Astrocyte (in vitro differentiated cells and primary cell): ENCODE measurements around the gene CFAP45. TPM values are rescaled to one million over a fixed set of nuclear protein-coding genes. Genes with fewer than 3 reads are reported as not detected.

Experiments
- DNase-seq: peaks from one replicate; pipeline ENCODE4 v3.0.0-alpha.2; 2010; ENCODE audit warnings: low read depth
- FAIRE-seq: peaks from 2 replicates; lab custom pipeline; 2011; peaks lifted over from hg19 to GRCh38; lab: Jason Lieb, UNC
- H2AFZ ChIP-seq: 2 replicates; pipeline ENCODE4 v1.6.0; 2012; ENCODE audit warnings: low read depth, low read length, inconsistent platforms
- H3K27ac ChIP-seq: 2 replicates; pipeline ENCODE4 v1.5.1; 2011; ENCODE audit warnings: low read depth, low read length, inconsistent platforms
- H3K27me3 ChIP-seq: 2 replicates; pipeline ENCODE4 v1.6.0; 2011; ENCODE audit warnings: low read length, inconsistent platforms; ENCODE audit not compliant: insufficient read depth
- H3K36me3 ChIP-seq: 2 replicates; pipeline ENCODE4 v1.5.1; 2011; ENCODE audit warnings: low read length, inconsistent platforms; ENCODE audit not compliant: insufficient read depth
- H3K4me1 ChIP-seq: 2 replicates; pipeline ENCODE4 v1.5.1; 2011; ENCODE audit warnings: low read length, inconsistent platforms; ENCODE audit not compliant: insufficient read depth
- H3K4me2 ChIP-seq: 2 replicates; pipeline ENCODE4 v1.6.0; 2012; ENCODE audit warnings: low read length, inconsistent platforms
- H3K4me3 ChIP-seq: 2 replicates; pipeline ENCODE4 v1.5.1; 2011; ENCODE audit warnings: low read depth, mild to moderate bottlenecking, low read length, inconsistent platforms; ENCODE audit not compliant: insufficient read depth
- H3K79me2 ChIP-seq: 2 replicates; pipeline ENCODE4 v1.6.0; 2012; ENCODE audit warnings: mild to moderate bottlenecking, low read length, inconsistent platforms; ENCODE audit not compliant: insufficient read depth
- H3K9ac ChIP-seq: 2 replicates; pipeline ENCODE4 v1.6.0; 2012; ENCODE audit warnings: mild to moderate bottlenecking, low read length, inconsistent platforms
- H3K9me3 ChIP-seq: 2 replicates; pipeline ENCODE4 v1.5.1; 2012; ENCODE audit warnings: low read depth, mild to moderate bottlenecking, low read length, inconsistent platforms; ENCODE audit not compliant: insufficient read depth
- H4K20me1 ChIP-seq: 2 replicates; pipeline ENCODE4 v1.6.0; 2012; ENCODE audit warnings: low read length, inconsistent platforms; ENCODE audit not compliant: insufficient read depth
- H3K27ac Mint-ChIP-seq: one replicate; pipeline ENCODE4 v1.8.0; 2021; ENCODE audit warnings: mild to moderate bottlenecking, mixed read lengths; ENCODE audit not compliant: unreplicated experiment
- H3K27me3 Mint-ChIP-seq: one replicate; pipeline ENCODE4 v1.8.0; 2021; ENCODE audit warnings: low read depth, mixed read lengths; ENCODE audit not compliant: unreplicated experiment
- H3K36me3 Mint-ChIP-seq: one replicate; pipeline ENCODE4 v1.8.0; 2021; ENCODE audit warnings: low read depth, mixed read lengths; ENCODE audit not compliant: unreplicated experiment
- H3K4me1 Mint-ChIP-seq: one replicate; pipeline ENCODE4 v1.8.0; 2021; ENCODE audit warnings: low read depth, mixed read lengths; ENCODE audit not compliant: unreplicated experiment
- H3K4me3 Mint-ChIP-seq: one replicate; pipeline ENCODE4 v1.8.0; 2021; ENCODE audit warnings: mild to moderate bottlenecking, moderate library complexity, mixed read lengths; ENCODE audit not compliant: unreplicated experiment
- H3K9me3 Mint-ChIP-seq: one replicate; pipeline ENCODE4 v1.8.0; 2021; ENCODE audit warnings: mild to moderate bottlenecking, mixed read lengths; ENCODE audit not compliant: unreplicated experiment
- EZH2 ChIP-seq: IDR thresholded peaks from 2 replicates; pipeline ENCODE4 v1.6.1; 2012; ENCODE audit warnings: mild to moderate bottlenecking, low read length, inconsistent platforms; ENCODE audit not compliant: insufficient read depth
- total RNA-seq: library from RNA; stranded (reverse); gene quantifications from 2 replicates; pipeline ENCODE4 v1.2.1, GENCODE V29; 2021
- TF ChIP-seq, protein P1 (sequence below): IDR thresholded peaks from 2 replicates; pipeline ENCODE4 v1.5.1; 2011; ENCODE audit warnings: low read depth, mild to moderate bottlenecking, inconsistent platforms, low read length, moderate library complexity; ENCODE audit not compliant: insufficient read depth

The CFAP45 gene
- total RNA-seq, 1 donor from 2014 or later = 3.2 TPM

DNA sequence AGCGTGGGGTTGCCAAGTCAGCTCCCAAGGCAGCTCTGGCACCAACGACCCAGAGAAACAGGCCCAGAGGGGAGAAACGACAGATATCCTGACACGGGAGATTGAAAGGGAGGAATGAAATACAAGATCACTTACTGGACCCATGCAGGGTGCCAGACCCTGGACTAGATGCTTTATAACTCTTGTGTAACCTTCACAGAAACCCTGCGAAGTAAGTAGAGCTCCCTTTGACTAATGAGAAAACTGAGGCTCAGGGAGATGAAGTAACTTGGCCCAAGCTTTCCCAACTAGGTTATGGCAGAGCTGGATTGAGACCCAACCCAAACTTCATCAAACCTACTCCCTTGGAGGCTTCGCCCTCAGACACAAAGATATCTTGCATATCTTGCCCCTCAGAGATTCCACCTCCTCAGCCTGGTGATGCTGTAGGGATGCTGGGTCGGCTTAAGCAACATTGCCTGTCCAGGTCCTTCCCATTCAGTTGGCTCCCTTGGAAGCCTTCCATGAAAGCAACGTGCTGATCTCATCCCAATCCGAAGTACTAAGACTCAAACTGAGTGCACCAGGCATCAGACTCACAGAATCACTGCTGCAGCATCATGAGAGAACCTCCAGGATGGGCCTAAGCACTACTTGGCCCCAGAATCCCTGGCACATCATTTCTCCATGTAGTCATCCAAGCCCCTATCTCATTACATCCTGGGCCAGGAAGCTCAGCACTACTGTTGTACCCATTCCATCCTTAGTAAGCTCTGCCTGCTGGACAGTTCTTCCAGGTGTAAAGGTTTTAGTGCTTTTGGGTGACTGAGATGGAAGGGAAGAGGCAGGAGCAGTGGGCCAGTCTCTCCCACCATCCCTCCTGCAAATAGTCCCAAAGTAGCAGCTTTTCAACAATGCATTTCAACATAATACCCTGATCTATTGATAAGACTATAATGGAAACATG is 46.5 kb upstream of the CFAP45 start:
- Mint-ChIP-seq H3K9me3 (no peaks in the 10 kb centered on the region), H3K27me3 (peaks cover 53% of the 10 kb centered on the region), H3K4me3 (peak overlapping the region; percentile 71), H3K4me1 (peaks cover 13% of the 10 kb centered on the region), H3K36me3 (no peaks in the 10 kb centered on the region), H3K27ac (no peak overlapping the region)
- FAIRE-seq (no peak), DNase-seq (no peak)
- Histone ChIP-seq H4K20me1 (no peaks in the 10 kb centered on the region), H3K9ac (no peak overlapping the region), H3K27ac (no peak overlapping the region), H3K4me2 (peak overlapping the region; percentile 99), H3K9me3 (no peaks in the 10 kb centered on the region), H3K4me3 (no peak overlapping the region), H2AFZ (peak overlapping the region; percentile 84), H3K4me1 (peaks cover 14% of the 10 kb centered on the region), H3K27me3 (peaks cover 12% of the 10 kb centered on the region), H3K36me3 (no peaks in the 10 kb centered on the region), H3K79me2 (no peaks in the 10 kb centered on the region)
- TF ChIP-seq, protein P1, sequence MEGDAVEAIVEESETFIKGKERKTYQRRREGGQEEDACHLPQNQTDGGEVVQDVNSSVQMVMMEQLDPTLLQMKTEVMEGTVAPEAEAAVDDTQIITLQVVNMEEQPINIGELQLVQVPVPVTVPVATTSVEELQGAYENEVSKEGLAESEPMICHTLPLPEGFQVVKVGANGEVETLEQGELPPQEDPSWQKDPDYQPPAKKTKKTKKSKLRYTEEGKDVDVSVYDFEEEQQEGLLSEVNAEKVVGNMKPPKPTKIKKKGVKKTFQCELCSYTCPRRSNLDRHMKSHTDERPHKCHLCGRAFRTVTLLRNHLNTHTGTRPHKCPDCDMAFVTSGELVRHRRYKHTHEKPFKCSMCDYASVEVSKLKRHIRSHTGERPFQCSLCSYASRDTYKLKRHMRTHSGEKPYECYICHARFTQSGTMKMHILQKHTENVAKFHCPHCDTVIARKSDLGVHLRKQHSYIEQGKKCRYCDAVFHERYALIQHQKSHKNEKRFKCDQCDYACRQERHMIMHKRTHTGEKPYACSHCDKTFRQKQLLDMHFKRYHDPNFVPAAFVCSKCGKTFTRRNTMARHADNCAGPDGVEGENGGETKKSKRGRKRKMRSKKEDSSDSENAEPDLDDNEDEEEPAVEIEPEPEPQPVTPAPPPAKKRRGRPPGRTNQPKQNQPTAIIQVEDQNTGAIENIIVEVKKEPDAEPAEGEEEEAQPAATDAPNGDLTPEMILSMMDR = no peak
- TF ChIP-seq EZH2 = no peak

DNA sequence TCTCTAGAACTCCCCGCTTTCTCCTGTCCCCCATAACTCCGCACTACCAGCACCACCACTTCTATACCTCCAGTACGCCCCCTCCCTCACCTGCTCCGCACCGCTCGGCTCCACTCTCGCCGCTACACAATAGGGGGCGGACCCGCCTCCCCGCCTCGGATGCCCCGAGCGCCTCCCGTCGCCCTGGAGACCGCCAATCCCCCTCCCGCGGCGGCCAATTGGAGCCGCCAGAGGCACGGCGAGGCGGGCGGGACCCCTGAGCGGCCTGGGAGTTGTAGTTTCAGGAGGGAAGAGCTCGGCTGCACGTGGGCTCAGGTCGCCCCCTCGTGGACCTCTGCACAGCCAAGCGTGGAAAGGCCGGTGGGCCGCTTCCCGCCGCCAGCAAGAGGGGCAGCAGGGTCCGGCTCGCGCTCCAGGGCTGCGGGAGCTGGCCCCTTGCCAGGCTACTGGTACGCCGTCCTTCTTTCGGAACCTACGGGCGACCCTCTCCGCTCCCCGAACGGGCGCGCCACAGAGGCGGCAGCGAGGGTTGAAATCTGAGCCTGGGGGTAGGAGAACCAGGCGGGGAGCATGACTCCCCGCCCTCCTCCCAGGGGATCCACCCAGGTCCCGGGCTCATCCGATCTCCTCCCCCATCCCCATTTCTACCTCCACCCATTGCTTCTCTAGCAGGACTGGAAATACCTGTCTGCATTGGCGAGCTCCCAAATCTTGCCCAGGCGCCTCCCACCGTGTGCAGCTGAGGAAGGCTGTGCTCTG is 45.7 kb upstream of the CFAP45 start, which contains the start of gene IGSF9:
IGSF9 (minus strand) TSS at position 131 of the 759 bp plus-strand sequence. CDS start 2,159 bp downstream, outside the sequence.
- Histone ChIP-seq H3K79me2 (no peaks in the 10 kb centered on the region), H3K27me3 (peaks cover 9% of the 10 kb centered on the region), H3K9me3 (no peaks in the 10 kb centered on the region), H3K36me3 (no peaks in the 10 kb centered on the region), H3K4me2 (peak within 1 kb of the TSS; percentile 99), H3K9ac (peak within 1 kb of the TSS; percentile 57), H3K27ac (no peak within 1 kb of the TSS), H3K4me3 (peak within 1 kb of the TSS; percentile 62), H4K20me1 (no peaks in the 10 kb centered on the region), H3K4me1 (peaks cover 14% of the 10 kb centered on the region), H2AFZ (peak within 1 kb of the TSS; percentile 84)
- DNase-seq (peak; percentile 55), FAIRE-seq (no peak)
- Mint-ChIP-seq H3K27ac (no peak within 1 kb of the TSS), H3K9me3 (no peaks in the 10 kb centered on the region), H3K27me3 (peaks cover 49% of the 10 kb centered on the region), H3K36me3 (no peaks in the 10 kb centered on the region), H3K4me3 (peak within 1 kb of the TSS; percentile 83), H3K4me1 (peaks cover 13% of the 10 kb centered on the region)
- no peak for TF ChIP-seq EZH2
- TF ChIP-seq, protein P1 = no peak
